Activated naive CD4-positive, alpha-beta T cell treated with anti-CD3 and anti-CD28 coated beads, Interleukin-2, amount 50 U/mL, for 24 hours (primary cell): Measurements from ENCODE around the gene ITGB6.
"Not testable (repeated sequence)": the region's sequence is repeated elsewhere in the genome, so short reads cannot be mapped to it uniquely, and the experiment has no call there.

Experiments
- H3K27ac Mint-ChIP-seq: one replicate; pipeline ENCODE4 v1.8.0; 2021; ENCODE audit warnings: mild to moderate bottlenecking, mixed read lengths
- H3K27me3 Mint-ChIP-seq: one replicate; pipeline ENCODE4 v1.8.0; 2021; ENCODE audit warnings: mixed read lengths
- H3K36me3 Mint-ChIP-seq: one replicate; pipeline ENCODE4 v1.8.0; 2021; ENCODE audit warnings: mixed read lengths
- H3K4me1 Mint-ChIP-seq: one replicate; pipeline ENCODE4 v1.8.0; 2021; ENCODE audit warnings: mixed read lengths
- H3K4me3 Mint-ChIP-seq: one replicate; pipeline ENCODE4 v1.8.0; 2021; ENCODE audit warnings: mild to moderate bottlenecking, mixed read lengths
- H3K9me3 Mint-ChIP-seq: one replicate; pipeline ENCODE4 v1.8.0; 2021; ENCODE audit warnings: mixed read lengths

The ITGB6 gene

GRCh38 chr2:160169471-160169870 lies 30.6 kb downstream of the ITGB6 start:
- H3K27me3 Mint-ChIP-seq: no peaks in the 10 kb centered on the region

GRCh38 chr2:160168878-160169277 lies 31.2 kb downstream of the ITGB6 start:
- Mint-ChIP-seq H3K27me3 (no peaks in the 10 kb centered on the region), H3K27ac (no peak overlapping the region), H3K36me3 (no peaks in the 10 kb centered on the region), H3K4me1 (no peaks in the 10 kb centered on the region), H3K4me3 (no peak overlapping the region), H3K9me3 (no peaks in the 10 kb centered on the region)

More at GRCh38 chr2:160169471-160169870, 30.6 kb downstream of the ITGB6 start:
- Mint-ChIP-seq H3K27ac (no peak overlapping the region), H3K36me3 (no peaks in the 10 kb centered on the region), H3K4me3 (no peak overlapping the region), H3K9me3 (no peaks in the 10 kb centered on the region), H3K4me1 (no peaks in the 10 kb centered on the region)

GRCh38 chr2:160167089-160167740 lies 32.9 kb downstream of the ITGB6 start:
- Mint-ChIP-seq H3K27me3 (no peaks in the 10 kb centered on the region), H3K4me3 (no peak overlapping the region), H3K9me3 (no peaks in the 10 kb centered on the region), H3K4me1 (no peaks in the 10 kb centered on the region), H3K36me3 (no peaks in the 10 kb centered on the region), H3K27ac (no peak overlapping the region)

- no peaks in the 10 kb centered on the region for H3K36me3 Mint-ChIP-seq
Observed at GRCh38 chr2:160165996-160166395, 34.1 kb downstream of the ITGB6 start.

DNA sequence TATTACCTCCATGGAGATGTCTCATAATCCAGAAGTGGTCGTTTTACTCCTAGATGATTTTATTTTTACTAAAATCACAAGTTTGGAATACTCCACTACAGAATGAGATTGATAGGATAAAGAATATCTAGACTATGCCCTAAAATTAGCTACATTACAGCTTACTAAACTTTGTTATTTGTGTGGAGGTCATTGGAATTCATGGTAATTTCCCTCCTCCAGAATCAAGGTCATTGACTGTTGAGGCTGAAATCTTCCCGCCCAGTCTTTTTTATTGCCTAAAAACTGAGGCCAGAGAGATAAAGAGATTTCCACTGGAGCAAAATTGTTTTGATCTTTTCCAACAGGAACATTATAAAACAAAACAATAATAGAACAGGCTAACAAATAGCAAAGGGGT lies 35.0 kb downstream of the ITGB6 start:
- Mint-ChIP-seq H3K4me1 (no peaks in the 10 kb centered on the region), H3K27me3 (no peaks in the 10 kb centered on the region), H3K9me3 (no peaks in the 10 kb centered on the region), H3K4me3 (no peak overlapping the region), H3K36me3 (no peaks in the 10 kb centered on the region), H3K27ac (no peak overlapping the region)

More at GRCh38 chr2:160165996-160166395, 34.1 kb downstream of the ITGB6 start:
- Mint-ChIP-seq H3K4me1 (no peaks in the 10 kb centered on the region), H3K9me3 (no peaks in the 10 kb centered on the region), H3K27ac (no peak overlapping the region), H3K4me3 (no peak overlapping the region), H3K27me3 (no peaks in the 10 kb centered on the region)

- Mint-ChIP-seq H3K27ac (no peak overlapping the region), H3K4me3 (no peak overlapping the region), H3K36me3 (no peaks in the 10 kb centered on the region), H3K27me3 (peaks cover 2% of the 10 kb centered on the region), H3K9me3 (no peaks in the 10 kb centered on the region), H3K4me1 (no peaks in the 10 kb centered on the region)
Observed at GRCh38 chr2:160157861-160158829, 41.9 kb downstream of the ITGB6 start.

DNA sequence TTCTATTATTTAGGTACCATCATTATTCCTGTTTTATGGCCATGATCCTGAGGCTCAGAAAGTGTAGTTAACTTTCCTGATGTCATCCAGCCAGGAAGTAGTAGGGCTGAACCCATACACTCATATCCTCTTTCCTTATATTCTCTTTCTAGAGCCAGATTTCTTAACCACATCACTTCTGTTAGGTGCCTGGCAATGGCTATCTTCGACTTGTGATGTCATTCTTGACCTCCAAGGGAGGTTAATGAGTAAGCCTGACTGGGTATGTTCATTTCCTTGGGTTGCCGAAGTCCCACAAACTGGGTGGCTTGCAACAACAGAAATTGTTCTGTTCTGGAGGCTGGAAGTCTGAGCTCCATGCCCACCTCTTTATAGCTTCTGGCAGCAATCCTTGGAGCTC lies 43.4 kb downstream of the ITGB6 start:
- Mint-ChIP-seq H3K9me3 (no peaks in the 10 kb centered on the region), H3K36me3 (no peaks in the 10 kb centered on the region), H3K27ac (no peak overlapping the region), H3K4me1 (no peaks in the 10 kb centered on the region), H3K4me3 (no peak overlapping the region), H3K27me3 (peaks cover 2% of the 10 kb centered on the region)

- H3K27ac Mint-ChIP-seq: no peak overlapping the region
- no peaks in the 10 kb centered on the region for H3K9me3 Mint-ChIP-seq
- H3K4me1 Mint-ChIP-seq: no peaks in the 10 kb centered on the region
- H3K36me3 Mint-ChIP-seq: no peaks in the 10 kb centered on the region
- H3K4me3 Mint-ChIP-seq: no peak overlapping the region
- peaks cover 2% of the 10 kb centered on the region for H3K27me3 Mint-ChIP-seq
Observed at GRCh38 chr2:160156100-160156499, 44.0 kb downstream of the ITGB6 start.

- not testable (repeated sequence) for H3K4me3 Mint-ChIP-seq, H3K27me3 Mint-ChIP-seq
Observed at GRCh38 chr2:160148419-160148818, 51.7 kb downstream of the ITGB6 start.

DNA sequence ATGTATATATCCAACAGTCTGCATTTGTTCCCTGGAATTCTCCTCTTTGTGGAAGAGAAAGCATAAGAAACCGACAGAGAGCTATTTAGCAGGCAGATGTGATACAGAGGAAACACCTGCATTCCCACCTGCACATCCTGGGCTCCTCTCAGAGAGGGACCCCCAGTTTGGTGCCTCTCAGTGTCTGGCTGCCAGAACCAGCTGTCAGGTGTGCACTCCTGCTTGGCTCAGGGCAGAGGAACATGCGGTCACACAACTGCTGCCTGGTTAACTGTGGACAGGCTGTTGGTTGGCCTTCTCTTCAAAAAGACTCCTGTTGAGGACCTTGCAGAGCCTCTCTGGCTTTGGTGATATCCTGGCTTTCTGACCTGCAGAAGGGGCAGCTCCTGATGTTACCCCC lies 54.6 kb downstream of the ITGB6 start:
- Mint-ChIP-seq H3K36me3 (no peaks in the 10 kb centered on the region), H3K9me3 (no peaks in the 10 kb centered on the region), H3K4me1 (no peaks in the 10 kb centered on the region), H3K27me3 (no peaks in the 10 kb centered on the region), H3K27ac (no peak overlapping the region), H3K4me3 (no peak overlapping the region)

More at GRCh38 chr2:160148419-160148818, 51.7 kb downstream of the ITGB6 start:
- not testable (repeated sequence) for H3K4me1 Mint-ChIP-seq, H3K27ac Mint-ChIP-seq, H3K9me3 Mint-ChIP-seq, H3K36me3 Mint-ChIP-seq

GRCh38 chr2:160144280-160144990 lies 55.6 kb downstream of the ITGB6 start:
- peaks cover 1% of the 10 kb centered on the region for H3K27me3 Mint-ChIP-seq
- H3K36me3 Mint-ChIP-seq: no peaks in the 10 kb centered on the region
- H3K9me3 Mint-ChIP-seq: no peaks in the 10 kb centered on the region
- H3K27ac Mint-ChIP-seq: no peak overlapping the region
- no peak overlapping the region for H3K4me3 Mint-ChIP-seq
- H3K4me1 Mint-ChIP-seq: no peaks in the 10 kb centered on the region

DNA sequence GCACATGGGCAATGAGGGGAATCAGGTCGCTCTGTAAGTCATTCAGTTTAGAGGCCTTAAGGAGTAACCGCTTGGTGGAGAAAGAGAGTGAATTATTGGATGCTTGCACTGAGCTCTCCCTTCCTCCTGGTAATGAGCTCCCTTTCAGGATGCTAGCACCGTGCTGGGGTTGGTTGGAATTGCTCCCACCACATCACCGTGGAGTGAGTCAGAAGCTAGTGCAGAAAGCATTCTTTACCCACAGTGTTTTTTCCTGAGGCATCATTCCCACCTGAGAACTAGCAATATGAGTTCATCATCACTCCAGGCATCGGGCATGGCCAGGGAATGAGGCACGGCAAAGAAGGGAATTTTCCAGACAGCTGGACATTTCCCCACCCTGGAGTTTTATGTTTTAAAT lies 57.6 kb downstream of the ITGB6 start:
- H3K27ac Mint-ChIP-seq: no peak overlapping the region
- no peak overlapping the region for H3K4me3 Mint-ChIP-seq
- peaks cover 1% of the 10 kb centered on the region for H3K27me3 Mint-ChIP-seq
- H3K36me3 Mint-ChIP-seq: no peaks in the 10 kb centered on the region
- no peaks in the 10 kb centered on the region for H3K4me1 Mint-ChIP-seq
- no peaks in the 10 kb centered on the region for H3K9me3 Mint-ChIP-seq

- H3K27me3 Mint-ChIP-seq: peaks cover 1% of the 10 kb centered on the region
- no peaks in the 10 kb centered on the region for H3K9me3 Mint-ChIP-seq
- H3K4me1 Mint-ChIP-seq: no peaks in the 10 kb centered on the region
- no peak overlapping the region for H3K27ac Mint-ChIP-seq
- no peak overlapping the region for H3K4me3 Mint-ChIP-seq
- no peaks in the 10 kb centered on the region for H3K36me3 Mint-ChIP-seq
Observed at GRCh38 chr2:160141912-160142311, 58.2 kb downstream of the ITGB6 start.

GRCh38 chr2:160141419-160141818 lies 58.7 kb downstream of the ITGB6 start:
- Mint-ChIP-seq H3K27me3 (peaks cover 1% of the 10 kb centered on the region), H3K36me3 (no peaks in the 10 kb centered on the region), H3K4me3 (no peak overlapping the region), H3K9me3 (no peaks in the 10 kb centered on the region), H3K27ac (no peak overlapping the region), H3K4me1 (no peaks in the 10 kb centered on the region)

DNA sequence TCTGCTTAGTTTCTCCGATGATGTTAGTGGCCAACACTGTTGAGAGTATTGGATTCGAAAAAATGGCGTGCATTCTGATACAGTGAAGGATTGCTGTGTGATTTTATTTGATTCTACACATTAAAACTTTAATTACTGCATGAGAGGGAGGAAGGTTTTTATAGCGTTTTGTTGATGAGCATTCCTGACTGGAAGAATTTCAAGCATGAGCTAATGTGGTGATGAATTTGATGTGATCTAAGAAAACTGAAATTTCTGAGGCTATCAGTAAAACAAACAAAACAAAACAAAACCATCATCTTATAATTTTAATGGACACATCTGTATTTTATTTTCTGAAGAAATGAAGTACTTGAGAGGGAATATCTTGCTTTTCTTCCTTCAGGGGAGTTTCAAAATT lies 59.6 kb downstream of the ITGB6 start:
- no peaks in the 10 kb centered on the region for H3K36me3 Mint-ChIP-seq
- H3K27me3 Mint-ChIP-seq: peaks cover 1% of the 10 kb centered on the region
- H3K27ac Mint-ChIP-seq: no peak overlapping the region
- H3K4me3 Mint-ChIP-seq: no peak overlapping the region
- no peaks in the 10 kb centered on the region for H3K4me1 Mint-ChIP-seq
- no peaks in the 10 kb centered on the region for H3K9me3 Mint-ChIP-seq

- Mint-ChIP-seq H3K27ac (no peak overlapping the region), H3K27me3 (peaks cover 1% of the 10 kb centered on the region), H3K36me3 (no peaks in the 10 kb centered on the region), H3K9me3 (no peaks in the 10 kb centered on the region), H3K4me3 (no peak overlapping the region), H3K4me1 (no peaks in the 10 kb centered on the region)
Observed at GRCh38 chr2:160139991-160140390, 60.1 kb downstream of the ITGB6 start.
